BE2C (cell line): ENCODE measurements around the gene ARMC9.

Experiments used
- DNase-seq: peaks from one replicate; pipeline ENCODE4 v3.0.0-alpha.2; 2020
- H3K27me3 ChIP-seq: fragments of 250-450 bp; sonication (Bioruptor Pico); 2 replicates; pipeline ENCODE4 v1.5.1; 2020; ENCODE audit warnings: mild to moderate bottlenecking
- H3K36me3 ChIP-seq: fragments of 250-450 bp; sonication (Bioruptor Pico); 2 replicates; pipeline ENCODE4 v1.5.1; 2020; ENCODE audit warnings: mild to moderate bottlenecking
- H3K4me1 ChIP-seq: fragments of 250-450 bp; sonication (Bioruptor Pico); 2 replicates; pipeline ENCODE4 v1.5.1; 2020
- H3K4me3 ChIP-seq: 2 replicates; pipeline ENCODE4 v1.5.1; 2011; ENCODE audit warnings: low read depth, low read length
- H3K9me3 ChIP-seq: fragments of 250-450 bp; sonication (Bioruptor Pico); 2 replicates; pipeline ENCODE4 v1.5.1; 2020
- TF ChIP-seq, protein P1 (sequence below): IDR thresholded peaks from 2 replicates; pipeline ENCODE4 v1.5.1; 2012; ENCODE audit warnings: mild to moderate bottlenecking, low read depth, low read length

The ARMC9 gene

DNA sequence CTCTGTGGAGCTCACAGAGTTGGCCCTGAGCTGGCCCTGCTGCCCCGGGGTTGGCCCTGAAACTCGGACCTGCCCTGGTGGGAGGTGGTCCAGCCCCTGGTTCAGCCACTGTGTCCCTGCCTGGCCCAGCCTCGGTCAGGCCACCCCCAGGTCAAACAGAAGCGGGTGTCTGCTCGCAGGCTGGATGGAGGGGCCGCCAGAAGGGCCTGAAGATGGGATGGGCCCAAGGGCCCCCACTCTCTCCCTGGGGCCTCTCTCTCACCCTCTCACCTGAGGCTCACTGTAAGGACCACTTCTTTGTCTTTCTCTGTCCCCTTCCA lies 172.0 kb downstream of the ARMC9 start:
- H3K27me3 ChIP-seq: no peaks in the 10 kb centered on the region
- no peak overlapping the region for H3K4me3 ChIP-seq
- TF ChIP-seq, protein P1, sequence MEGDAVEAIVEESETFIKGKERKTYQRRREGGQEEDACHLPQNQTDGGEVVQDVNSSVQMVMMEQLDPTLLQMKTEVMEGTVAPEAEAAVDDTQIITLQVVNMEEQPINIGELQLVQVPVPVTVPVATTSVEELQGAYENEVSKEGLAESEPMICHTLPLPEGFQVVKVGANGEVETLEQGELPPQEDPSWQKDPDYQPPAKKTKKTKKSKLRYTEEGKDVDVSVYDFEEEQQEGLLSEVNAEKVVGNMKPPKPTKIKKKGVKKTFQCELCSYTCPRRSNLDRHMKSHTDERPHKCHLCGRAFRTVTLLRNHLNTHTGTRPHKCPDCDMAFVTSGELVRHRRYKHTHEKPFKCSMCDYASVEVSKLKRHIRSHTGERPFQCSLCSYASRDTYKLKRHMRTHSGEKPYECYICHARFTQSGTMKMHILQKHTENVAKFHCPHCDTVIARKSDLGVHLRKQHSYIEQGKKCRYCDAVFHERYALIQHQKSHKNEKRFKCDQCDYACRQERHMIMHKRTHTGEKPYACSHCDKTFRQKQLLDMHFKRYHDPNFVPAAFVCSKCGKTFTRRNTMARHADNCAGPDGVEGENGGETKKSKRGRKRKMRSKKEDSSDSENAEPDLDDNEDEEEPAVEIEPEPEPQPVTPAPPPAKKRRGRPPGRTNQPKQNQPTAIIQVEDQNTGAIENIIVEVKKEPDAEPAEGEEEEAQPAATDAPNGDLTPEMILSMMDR: no peak
- H3K4me1 ChIP-seq: peaks cover 35% of the 10 kb centered on the region
- H3K9me3 ChIP-seq: no peaks in the 10 kb centered on the region
- no peaks in the 10 kb centered on the region for H3K36me3 ChIP-seq
- DNase-seq: no peak

DNA sequence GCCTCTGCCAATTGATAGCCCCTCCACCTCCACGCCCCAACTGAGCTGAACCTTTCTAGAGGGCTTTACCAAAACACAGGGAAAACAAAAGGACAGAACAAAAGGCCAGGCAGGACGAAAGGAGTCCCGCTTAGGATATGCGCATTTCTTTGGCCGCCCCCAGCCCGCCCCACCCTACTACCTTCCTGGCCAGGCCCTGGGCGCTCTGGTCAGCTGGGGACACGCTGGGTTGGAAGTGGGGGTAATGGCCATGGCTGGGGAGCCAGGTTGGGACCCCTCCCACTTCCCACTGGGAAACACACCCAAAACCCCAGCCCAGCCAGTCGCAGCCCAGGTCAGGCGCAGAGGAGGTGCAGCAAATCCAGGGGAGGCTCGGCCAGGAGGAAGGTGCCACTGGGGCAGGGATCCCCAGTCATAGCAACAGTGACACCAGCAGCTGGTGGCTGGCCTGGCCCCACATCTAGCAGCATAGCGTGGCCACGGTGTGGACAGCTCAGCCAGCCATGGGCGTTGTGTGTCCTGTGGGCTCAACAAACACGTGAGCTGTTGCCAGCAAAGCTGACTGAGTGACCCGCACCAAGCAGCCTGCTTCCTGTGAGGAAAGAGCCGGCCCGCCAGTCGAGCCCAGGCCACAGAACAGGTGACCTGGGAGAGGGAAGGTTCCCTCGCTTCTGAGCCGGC lies 172.5 kb downstream of the ARMC9 start:
- Histone ChIP-seq H3K4me1 (peaks cover 37% of the 10 kb centered on the region), H3K4me3 (no peak overlapping the region)

DNA sequence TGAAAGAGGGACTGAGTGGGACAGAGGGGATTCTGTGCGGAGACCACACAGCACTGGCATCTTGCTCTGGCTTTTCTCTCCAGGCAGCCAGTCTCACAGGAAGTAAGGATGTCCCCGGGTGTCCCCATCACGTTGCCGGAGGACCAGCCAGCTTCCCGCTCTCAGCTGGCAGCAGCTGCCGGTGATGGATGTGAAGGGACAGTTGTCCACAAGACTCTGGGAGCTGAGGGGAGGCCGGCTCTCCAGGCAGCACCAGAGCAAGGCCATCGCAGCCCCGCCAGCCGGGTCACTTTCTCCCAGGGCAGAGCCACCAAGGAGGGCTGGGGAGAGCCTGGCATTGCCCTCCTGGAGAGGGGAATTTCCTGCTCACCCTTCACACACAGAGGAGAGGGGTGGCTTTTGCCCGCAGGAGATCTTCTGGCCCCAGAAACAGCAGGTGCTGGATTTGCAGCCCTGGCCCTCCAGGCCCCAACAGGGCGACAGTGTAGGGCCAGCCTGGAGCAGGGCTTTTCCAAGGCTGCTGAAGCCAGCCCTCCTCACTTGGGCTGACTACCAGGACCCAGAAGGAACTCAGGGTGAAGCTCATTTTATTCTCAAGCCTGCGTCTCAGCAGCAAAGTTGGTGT lies 173.1 kb downstream of the ARMC9 start:
- DNase-seq: no peak
- no peak overlapping the region for H3K4me3 ChIP-seq
- H3K4me1 ChIP-seq: peaks cover 39% of the 10 kb centered on the region
- H3K36me3 ChIP-seq: no peaks in the 10 kb centered on the region
- H3K27me3 ChIP-seq: no peaks in the 10 kb centered on the region
- no peaks in the 10 kb centered on the region for H3K9me3 ChIP-seq
- TF ChIP-seq, protein P1: no peak

More for the DNA sequence above, 172.5 kb downstream of the ARMC9 start:
- TF ChIP-seq, protein P1: no peak
- Histone ChIP-seq H3K27me3 (no peaks in the 10 kb centered on the region), H3K36me3 (no peaks in the 10 kb centered on the region), H3K9me3 (no peaks in the 10 kb centered on the region)
- no peak for DNase-seq

DNA sequence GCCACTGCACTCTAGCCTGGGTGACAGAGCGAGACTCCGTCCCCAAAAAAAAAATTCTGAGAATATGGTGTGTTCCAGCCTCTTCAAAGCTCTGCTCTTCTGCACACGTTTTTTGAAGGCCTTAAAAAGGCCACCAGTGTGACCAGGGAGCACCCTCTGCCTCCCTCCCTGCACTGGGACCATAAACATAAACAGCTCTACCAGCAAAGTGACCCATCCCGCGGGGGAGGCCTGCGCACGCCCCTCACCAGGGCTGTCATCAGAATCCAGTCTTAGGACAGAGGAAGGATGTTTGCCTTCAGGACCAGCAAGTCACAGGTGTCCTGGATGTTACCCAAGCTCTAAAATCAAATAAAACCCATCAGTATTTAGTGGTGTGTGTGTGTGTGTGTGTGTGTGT lies 173.9 kb downstream of the ARMC9 start:
- no peaks in the 10 kb centered on the region for H3K36me3 ChIP-seq
- H3K4me1 ChIP-seq: peaks cover 39% of the 10 kb centered on the region
- no peaks in the 10 kb centered on the region for H3K27me3 ChIP-seq
- H3K4me3 ChIP-seq: no peak overlapping the region
- no peak for DNase-seq
- TF ChIP-seq, protein P1: no peak
- no peaks in the 10 kb centered on the region for H3K9me3 ChIP-seq

DNA sequence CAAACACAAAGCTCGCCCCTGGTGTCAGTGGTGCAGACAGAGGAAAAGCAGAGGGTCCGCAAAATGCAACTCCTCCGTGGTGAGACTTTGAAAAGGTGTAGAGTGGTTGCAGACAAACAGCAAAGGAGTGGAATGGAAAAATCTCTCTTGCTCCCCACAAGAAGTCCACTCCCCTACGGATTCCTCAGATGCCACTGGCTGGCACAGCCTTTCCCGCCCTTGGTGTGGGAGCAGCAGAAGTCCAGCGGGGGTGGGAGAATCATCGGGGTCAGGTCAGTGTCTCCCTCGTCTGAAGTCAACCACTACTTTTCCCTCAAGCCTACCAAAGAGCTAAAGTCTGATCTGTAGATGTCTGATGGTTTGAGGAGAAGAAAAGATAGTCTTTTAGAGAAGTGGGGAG lies 174.8 kb downstream of the ARMC9 start:
- DNase-seq: no peak
- Histone ChIP-seq H3K4me1 (peaks cover 43% of the 10 kb centered on the region), H3K4me3 (no peak overlapping the region), H3K9me3 (no peaks in the 10 kb centered on the region), H3K36me3 (no peaks in the 10 kb centered on the region), H3K27me3 (no peaks in the 10 kb centered on the region)
- TF ChIP-seq, protein P1: no peak

DNA sequence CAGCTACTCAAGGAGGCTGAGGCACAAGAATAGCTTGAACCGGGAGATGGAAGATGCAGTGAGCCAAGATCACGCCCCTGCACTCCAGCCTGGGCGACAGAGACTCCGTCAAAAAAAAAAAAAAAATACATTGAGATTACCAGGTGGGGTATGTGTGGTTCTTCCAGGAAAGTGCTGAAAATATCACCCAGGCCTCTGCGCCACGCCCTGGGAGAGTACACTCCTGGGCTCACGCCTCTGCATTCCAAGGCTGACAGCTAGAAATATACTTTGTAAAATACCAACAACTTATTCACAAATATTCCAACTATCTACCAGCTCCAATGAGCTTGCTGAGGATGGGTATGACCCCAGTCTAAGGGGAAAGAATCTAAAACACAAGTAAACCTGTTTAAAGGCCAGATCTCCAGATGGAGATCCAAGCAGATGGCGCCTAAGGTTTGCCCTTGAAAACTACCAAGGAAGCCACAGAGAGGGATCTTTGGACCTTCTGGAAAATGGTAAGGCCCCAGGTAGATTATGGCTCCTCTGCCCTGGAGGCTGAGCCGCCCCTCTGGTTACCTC lies 175.4 kb downstream of the ARMC9 start:
- Histone ChIP-seq H3K4me1 (peaks cover 48% of the 10 kb centered on the region), H3K27me3 (no peaks in the 10 kb centered on the region)
- no peak for DNase-seq

More for the DNA sequence above, 175.4 kb downstream of the ARMC9 start:
- TF ChIP-seq, protein P1: no peak
- Histone ChIP-seq H3K36me3 (no peaks in the 10 kb centered on the region), H3K4me3 (no peak overlapping the region), H3K9me3 (no peaks in the 10 kb centered on the region)
